Bone marrow (tissue), 2 donors: ENCODE measurements around the gene TMEM108.

ENCODE experiments used
- DNase-seq, 2 donors: peaks; one replicate each; lab custom pipeline; 2025; lab: John Stamatoyannopoulos, UW

The TMEM108 gene

GRCh38 chr3:133054586-133054985 lies 16.4 kb downstream of the TMEM108 start:
- DNase-seq, result no peak

DNA sequence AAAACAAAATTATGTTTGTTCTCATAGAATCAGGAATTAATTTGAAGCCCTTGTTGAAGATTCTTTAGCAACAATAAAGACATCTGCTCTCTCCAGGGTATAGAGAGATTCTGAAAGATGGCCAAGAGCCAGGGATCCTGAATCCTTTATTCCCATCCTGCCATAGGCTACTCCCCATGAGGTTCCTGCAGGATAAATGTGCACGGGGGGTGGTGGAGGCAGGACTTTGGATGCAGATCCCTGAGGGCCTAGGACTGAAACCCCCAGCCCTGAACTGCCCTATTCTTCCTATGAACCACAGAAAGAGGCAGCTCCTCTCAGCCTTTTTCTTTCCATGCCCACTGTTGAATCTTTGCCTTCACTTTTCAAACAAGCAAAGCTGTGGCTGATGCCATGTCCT lies 17.1 kb downstream of the TMEM108 start:
- DNase-seq, result no peak

GRCh38 chr3:133058243-133058642 lies 20.1 kb downstream of the TMEM108 start:
- no peak for DNase-seq

GRCh38 chr3:133058831-133059230 lies 20.6 kb downstream of the TMEM108 start:
- DNase-seq, result no peak

DNA sequence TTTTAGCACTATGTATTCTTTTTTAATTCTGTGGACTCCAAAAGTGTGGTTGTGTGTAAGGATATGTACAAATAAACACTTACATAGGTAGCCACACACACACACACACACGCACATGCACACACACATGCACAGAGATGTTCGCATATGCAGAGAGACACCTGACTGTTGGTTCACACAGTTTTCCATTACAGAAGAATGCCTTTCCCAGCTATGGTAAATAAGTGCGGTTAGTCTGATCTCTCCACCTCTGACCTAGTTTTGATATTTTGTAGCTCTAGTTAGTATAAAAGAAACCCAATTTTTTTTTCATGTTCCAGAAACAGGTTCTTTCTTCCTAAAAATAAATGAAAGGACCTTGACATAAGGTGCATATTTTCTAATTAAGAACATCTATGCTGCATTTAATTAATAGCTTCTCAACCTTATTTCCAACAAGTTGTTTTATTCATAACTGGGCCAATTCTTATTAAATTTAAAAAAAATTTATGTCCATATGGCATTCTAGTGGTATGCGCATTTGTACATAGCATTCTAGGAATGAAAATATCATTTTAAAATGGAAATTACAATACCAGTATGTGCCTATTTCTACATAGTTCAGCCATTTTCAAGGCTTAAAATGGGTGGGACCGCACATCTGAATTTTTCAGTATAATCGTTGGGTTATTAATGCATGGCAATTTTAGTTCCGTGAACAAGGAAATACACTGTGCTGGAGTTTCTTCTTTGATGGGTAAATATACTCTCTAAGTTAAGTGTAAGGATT lies 27.2 kb downstream of the TMEM108 start:
- no peak for DNase-seq

DNA sequence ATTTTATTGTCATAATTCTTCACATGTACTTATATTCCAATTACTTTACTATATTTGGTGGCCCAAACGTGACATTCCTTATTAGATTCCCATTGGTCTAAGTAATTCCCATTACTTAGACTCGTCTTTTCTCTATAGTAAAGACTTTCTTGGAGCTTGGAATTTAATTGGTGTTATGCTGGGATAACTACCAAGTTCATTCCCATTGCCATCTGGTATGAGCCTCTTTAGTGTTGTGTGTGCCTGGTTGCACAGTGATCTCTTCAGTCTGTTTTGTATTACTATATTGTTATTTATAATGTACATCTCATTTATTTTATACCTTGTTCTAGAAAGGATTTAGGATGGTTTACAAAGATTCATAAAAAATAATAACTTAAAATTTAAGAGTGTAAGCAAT lies 27.8 kb downstream of the TMEM108 start:
- DNase-seq, result no peak

DNA sequence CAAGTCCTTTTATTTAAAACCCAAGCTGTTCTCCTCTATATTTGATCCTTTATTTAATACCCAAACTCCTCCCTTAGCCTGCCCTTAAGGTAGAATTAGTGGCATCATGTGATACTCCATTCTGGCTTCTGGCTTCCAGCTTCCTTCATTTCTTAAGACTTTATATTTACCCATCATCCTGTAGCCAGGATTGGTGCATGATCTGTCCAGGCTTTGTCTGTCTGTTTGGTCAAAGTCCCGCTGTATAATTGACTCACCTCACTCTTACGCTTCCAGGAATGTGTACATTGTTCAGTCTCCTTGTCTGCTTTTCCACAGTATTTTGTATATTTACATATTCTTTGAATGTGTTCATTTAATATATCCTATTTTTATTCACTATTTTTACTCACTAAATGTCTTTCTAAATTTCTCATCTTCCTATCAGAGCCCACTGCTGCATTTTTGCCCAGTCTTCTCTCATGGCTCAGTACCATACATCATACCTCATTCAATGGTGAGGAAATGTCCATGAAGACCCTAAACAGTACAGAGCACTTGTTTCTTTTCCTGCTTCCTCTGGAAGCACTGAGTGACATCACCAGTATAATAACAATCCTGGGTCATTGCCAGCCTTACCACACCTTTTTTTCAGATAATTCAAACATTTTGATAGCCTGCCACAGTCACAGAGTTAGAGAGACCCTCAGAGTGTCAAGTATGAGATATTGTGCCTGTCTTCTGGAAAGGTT lies 31.5 kb downstream of the TMEM108 start:
- DNase-seq, result no peak

- no peak for DNase-seq
These were observed 36.8 kb downstream of the TMEM108 start for GRCh38 chr3:133074977-133075376.

- DNase-seq, result no peak
These were observed 39.5 kb downstream of the TMEM108 start for GRCh38 chr3:133077688-133078087.

- DNase-seq, result no peak
These were observed 41.4 kb downstream of the TMEM108 start for GRCh38 chr3:133079621-133080020.

DNA sequence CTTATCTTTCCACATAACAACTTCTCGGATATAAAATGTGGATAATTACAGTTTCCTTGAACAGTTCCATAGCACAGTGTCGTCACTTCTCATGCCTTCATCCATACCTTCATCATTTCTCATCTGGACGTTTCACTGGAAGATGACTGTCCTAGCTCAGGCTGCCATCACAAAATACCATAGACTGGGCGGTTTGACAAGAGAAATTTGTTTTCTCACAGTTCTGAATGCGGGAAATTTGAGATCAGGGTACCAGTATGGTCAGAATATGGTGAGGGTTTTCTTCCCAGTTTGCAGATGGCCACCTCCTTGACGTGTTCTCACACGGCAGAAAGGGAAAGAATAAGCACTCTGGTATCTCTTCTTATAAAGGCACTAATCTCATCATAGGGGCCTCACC lies 42.8 kb downstream of the TMEM108 start:
- no peak for DNase-seq

DNA sequence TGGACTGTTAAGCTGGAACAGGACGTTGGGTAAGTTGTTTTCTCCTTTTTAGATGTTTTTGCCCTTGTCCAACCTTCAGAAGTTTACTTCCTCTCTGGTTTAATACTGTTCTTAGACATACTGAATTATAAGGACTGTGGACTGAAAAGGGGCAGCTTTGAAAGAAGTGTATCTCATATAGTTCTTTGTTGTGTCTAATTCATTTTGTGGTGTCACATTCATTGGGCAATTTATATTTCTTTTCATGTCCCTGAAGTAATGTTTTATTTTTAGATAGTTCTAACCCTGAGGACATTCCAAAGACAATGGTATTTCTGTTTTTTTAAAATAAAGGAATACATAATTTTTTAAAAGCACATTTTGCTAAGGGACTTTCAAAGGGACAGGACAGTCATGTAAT lies 45.2 kb downstream of the TMEM108 start:
- no peak for DNase-seq

DNA sequence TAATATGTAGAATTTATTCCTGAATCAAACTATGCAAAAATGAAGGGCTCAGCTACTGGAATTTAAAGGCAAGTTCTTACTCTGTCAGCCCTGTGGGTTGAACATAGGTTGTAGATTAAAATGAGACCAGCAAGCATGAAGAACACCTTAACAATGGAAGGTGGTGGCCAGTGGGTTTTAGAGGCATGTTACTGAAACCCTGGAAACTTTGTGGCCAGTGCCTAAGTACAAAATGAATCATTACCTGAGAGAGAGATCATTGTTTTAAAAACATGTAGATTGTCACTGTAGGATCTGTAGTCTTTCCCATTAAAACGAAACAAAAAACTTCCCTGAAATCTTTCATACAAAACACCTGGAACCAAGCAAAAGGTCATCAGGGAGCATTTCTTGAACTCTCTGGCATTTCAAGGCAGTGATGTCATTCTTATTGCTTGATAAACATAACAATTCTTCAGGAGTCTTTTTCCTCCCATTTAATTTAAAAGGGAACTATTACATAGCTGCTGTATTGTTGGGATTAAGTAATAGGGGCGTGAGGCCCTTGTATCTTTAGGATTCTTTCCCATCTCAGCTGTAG lies 51.8 kb downstream of the TMEM108 start:
- no peak for DNase-seq

- no peak for DNase-seq
These were observed 54.5 kb downstream of the TMEM108 start for GRCh38 chr3:133092681-133093080.

- no peak for DNase-seq
These were observed 55.2 kb downstream of the TMEM108 start for GRCh38 chr3:133093366-133093765.

DNA sequence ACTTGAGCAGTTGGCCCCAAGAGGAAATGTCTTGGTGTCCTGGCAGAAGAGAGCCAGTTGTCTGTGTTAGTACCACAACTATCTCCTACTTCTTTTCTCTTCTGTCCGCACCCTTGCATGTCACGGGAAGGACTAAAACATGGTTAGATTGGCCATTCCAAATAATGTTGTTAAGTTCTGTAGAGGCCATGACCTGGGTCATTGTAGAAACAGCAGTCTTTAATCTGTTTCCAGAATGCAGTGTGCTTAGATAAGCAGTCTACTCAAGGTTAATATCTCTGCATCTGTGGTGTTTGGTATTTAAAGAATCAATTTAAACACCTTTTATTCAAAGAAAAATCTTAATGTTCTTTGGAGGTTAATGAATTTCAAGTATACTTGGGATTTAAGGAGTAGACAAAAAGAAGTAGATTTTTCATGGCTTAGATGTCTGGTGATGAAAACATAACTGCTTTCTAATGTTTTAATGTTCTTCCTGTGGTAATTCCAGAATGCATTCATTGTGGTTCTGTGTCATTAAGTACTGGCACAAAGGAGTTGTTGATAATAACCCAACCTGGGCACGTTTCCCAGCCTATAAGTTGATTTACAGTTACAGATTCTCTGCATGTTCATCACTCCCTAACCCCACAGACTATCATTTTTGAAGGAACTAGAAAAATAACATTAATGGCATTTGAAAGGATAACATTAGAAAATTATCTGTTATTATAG lies 58.9 kb downstream of the TMEM108 start:
- DNase-seq, result no peak

- no peak for DNase-seq
These were observed 65.5 kb downstream of the TMEM108 start for GRCh38 chr3:133103706-133104105.

GRCh38 chr3:133106169-133106568 lies 68.0 kb downstream of the TMEM108 start:
- DNase-seq, result no peak

GRCh38 chr3:133112666-133113065 lies 74.5 kb downstream of the TMEM108 start:
- no peak for DNase-seq

DNA sequence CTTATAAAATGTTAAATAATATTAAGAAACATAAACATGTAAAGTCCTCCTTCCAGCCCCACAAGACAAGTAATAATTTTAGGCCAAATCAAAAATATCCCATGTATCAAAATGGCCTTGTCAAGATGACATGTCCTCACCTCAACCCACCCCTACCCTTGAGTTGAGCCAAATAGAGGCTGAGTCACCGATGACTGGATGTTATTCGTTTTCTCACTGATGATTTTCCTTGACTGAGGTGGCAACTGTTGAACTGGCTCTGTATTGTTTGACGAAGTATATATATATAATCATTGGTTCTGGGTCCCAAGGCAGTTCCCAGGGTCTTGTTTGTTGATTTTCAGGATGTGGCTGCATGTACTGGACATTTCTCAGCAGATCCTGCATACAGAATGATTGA lies 75.3 kb downstream of the TMEM108 start:
- no peak for DNase-seq

GRCh38 chr3:133113927-133114597 lies 75.9 kb downstream of the TMEM108 start:
- no peak for DNase-seq

DNA sequence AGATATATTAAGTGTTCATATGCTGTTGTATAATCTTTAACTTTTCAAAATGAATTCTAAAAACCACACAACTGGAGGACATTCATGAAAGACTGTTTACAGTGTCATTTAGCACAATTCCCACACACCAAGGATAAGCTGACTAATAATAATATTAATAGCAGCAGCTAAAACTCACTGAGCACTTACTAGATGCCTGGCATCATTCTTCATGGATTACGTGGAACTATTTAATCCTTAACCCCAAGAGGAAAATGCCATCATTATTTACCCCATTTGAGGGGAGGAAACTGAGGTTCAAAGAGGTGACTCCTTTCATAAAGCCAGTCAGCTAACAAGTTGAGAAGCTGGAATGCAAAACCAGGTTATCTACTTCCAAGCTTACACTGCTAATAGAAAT lies 77.0 kb downstream of the TMEM108 start:
- no peak for DNase-seq
